D721Med (cell line): ENCODE data around the gene RUFY4.

Experiments used
- DNase-seq: peaks from one replicate; pipeline ENCODE4 v3.0.0; 2011; ENCODE audit warnings: low spot score; ENCODE audit not compliant: insufficient read length
- FAIRE-seq: peaks from 2 replicates; lab custom pipeline; 2011; peaks lifted over from hg19 to GRCh38; lab: Jason Lieb, UNC
- TF ChIP-seq, protein P1 (sequence below): IDR thresholded peaks from 2 replicates; pipeline ENCODE4 v1.5.1; 2012; ENCODE audit warnings: mild to moderate bottlenecking, control low read depth; ENCODE audit not compliant: insufficient read depth; ENCODE audit errors: missing control alignments

Gene RUFY4

GRCh38 chr2:218022851-218023530, 46.1 kb upstream of the RUFY4 start:
- FAIRE-seq = no peak
- TF ChIP-seq, protein P1, sequence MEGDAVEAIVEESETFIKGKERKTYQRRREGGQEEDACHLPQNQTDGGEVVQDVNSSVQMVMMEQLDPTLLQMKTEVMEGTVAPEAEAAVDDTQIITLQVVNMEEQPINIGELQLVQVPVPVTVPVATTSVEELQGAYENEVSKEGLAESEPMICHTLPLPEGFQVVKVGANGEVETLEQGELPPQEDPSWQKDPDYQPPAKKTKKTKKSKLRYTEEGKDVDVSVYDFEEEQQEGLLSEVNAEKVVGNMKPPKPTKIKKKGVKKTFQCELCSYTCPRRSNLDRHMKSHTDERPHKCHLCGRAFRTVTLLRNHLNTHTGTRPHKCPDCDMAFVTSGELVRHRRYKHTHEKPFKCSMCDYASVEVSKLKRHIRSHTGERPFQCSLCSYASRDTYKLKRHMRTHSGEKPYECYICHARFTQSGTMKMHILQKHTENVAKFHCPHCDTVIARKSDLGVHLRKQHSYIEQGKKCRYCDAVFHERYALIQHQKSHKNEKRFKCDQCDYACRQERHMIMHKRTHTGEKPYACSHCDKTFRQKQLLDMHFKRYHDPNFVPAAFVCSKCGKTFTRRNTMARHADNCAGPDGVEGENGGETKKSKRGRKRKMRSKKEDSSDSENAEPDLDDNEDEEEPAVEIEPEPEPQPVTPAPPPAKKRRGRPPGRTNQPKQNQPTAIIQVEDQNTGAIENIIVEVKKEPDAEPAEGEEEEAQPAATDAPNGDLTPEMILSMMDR = no peak

GRCh38 chr2:218023636-218024035, 45.4 kb upstream of the RUFY4 start:
- TF ChIP-seq, protein P1 = no peak
- FAIRE-seq (no peak), DNase-seq (no peak)

More at GRCh38 chr2:218022851-218023530, 46.1 kb upstream of the RUFY4 start:
- DNase-seq = no peak

DNA sequence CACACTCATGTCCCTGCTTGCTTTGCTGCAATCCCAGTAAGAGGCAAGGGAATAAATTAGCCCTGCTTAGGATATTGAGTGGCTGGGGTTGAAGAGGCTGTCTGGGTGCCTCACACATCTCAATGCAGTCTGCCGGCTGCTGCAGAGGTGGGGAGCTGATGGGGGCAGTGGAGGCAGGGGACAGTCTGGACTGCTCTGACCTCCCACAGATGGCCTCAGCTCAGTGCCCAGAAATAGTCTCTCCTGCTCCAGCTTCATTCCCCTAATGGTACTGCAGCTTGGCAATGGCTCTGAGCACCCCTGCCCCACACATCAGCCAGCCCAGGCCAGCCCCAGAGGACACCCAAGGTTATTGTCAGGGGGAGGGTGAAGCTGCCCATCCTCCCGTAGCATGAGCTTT, 44.7 kb upstream of the RUFY4 start:
- FAIRE-seq = no peak

DNA sequence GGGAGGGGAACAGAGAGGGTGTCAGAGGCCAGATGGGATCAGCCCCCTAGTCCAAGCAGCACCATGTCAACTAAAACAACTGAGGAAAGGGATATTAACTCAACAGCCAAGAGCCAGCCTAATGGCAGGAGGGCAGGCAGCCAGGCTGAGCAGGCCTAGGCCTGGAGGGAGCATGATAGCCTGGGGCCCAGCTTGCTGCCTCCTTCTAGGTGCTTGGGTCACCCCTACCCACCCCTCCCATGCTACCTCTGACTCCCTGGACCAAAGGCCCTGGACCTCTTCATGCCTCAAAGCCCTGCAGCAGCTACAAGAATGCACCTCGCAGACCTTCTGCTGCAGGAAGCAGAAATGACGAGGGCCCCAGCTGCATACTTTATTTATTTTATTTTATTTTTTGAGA, 44.2 kb upstream of the RUFY4 start:
- FAIRE-seq (no peak), DNase-seq (no peak)
- TF ChIP-seq, protein P1 = no peak

More for the DNA sequence above, 44.7 kb upstream of the RUFY4 start:
- TF ChIP-seq, protein P1 = no peak
- no peak for DNase-seq

GRCh38 chr2:218026244-218026643, 42.8 kb upstream of the RUFY4 start:
- TF ChIP-seq, protein P1 = no peak
- no peak for FAIRE-seq
- no peak for DNase-seq

- DNase-seq (no peak), FAIRE-seq (no peak)
- TF ChIP-seq, protein P1 = no peak
Observed at GRCh38 chr2:218026676-218027425, 42.2 kb upstream of the RUFY4 start.
